K562 (cell line): ENCODE measurements around the gene BOLA3. TPM values are rescaled to one million over a fixed set of nuclear protein-coding genes. Genes with fewer than 3 reads are reported as not detected.
A peak's percentile ranks its signal among the peaks of the same experiment; 100 is the strongest.

ENCODE experiments used
- ATAC-seq: fragments of 200-7000 bp; cut with Tn5 transposase; 3 replicates; pipeline ENCODE4 v1.9.1; 2020; ENCODE audit warnings: moderate library complexity
- Bru-seq: library from RNA; stranded (reverse); fragments of 400-500 nt; gene quantifications from one replicate; lab custom pipeline; 2021; lab: Mats Ljungman, UMichigan
- BruChase-seq, 2 experiments: library from RNA; stranded (reverse); fragments of 400-500 nt; gene quantifications; one replicate each; lab custom pipeline; 2021; lab: Mats Ljungman, UMichigan
- BruUV-seq: library from RNA; stranded (reverse); fragments of 400-500 nt; replicated peaks from 2 replicates; lab custom pipeline; 2021; lab: Mats Ljungman, UMichigan
- CTCF ChIA-PET: fragments of 300-600 bp; formaldehyde crosslinking; extraction: SDS; loops from one replicate; lab custom pipeline; 2021; ENCODE audit warnings: low intra/inter-chr PET ratio; lab: Yijun Ruan, JAX
- POLR2A ChIA-PET: fragments of 300-600, 350-650 bp; sonication (Branson Sonifier 250); formaldehyde crosslinking; extraction: SDS; loops from one replicate; lab custom pipeline; 2021; ENCODE audit warnings: antibody characterized with exemption, inconsistent platforms; lab: Yijun Ruan, JAX
- DNase-seq, 4 experiments: peaks; one replicate each; pipeline versions ENCODE4 v3.0.0 to v3.0.0-alpha.2; 2011 to 2018; ENCODE audit warnings: low spot score in 3 of 4, mixed read lengths in 3 of 4; ENCODE audit errors: extremely low read depth in 1 of 4
- FAIRE-seq: peaks from 2 replicates; lab custom pipeline; 2011; peaks lifted over from hg19 to GRCh38; lab: Jason Lieb, UNC
- H2AFZ ChIP-seq: 2 replicates; pipeline ENCODE4 v1.6.0; 2011; ENCODE audit warnings: low read depth, low read length, control low read depth, inconsistent platforms
- H3K27ac ChIP-seq: fragments of 200-600 bp; 3 replicates; pipeline ENCODE4 v1.8.0; 2011; ENCODE audit warnings: low read depth, mild to moderate bottlenecking, control low read depth, inconsistent platforms, low read length, moderate library complexity, mixed read lengths; ENCODE audit errors: extremely low read depth
- H3K27me3 ChIP-seq, 2 experiments: fragments of 300-600 bp in 1 of 2; 2 replicates in 1 of 2; 3 replicates in 1 of 2; pipeline versions ENCODE4 v1.6.0 to v1.8.0; 2011; ENCODE audit warnings: inconsistent platforms in 2 of 2, low read length in 2 of 2, mild to moderate bottlenecking in 1 of 2, mixed read lengths in 1 of 2, moderate library complexity in 1 of 2; ENCODE audit not compliant: control insufficient read depth in 2 of 2, insufficient read depth in 2 of 2
- H3K36me3 ChIP-seq: fragments of 300-600 bp; 3 replicates; pipeline ENCODE4 v1.8.0; 2011; ENCODE audit warnings: mild to moderate bottlenecking, low read length, inconsistent platforms; ENCODE audit not compliant: control insufficient read depth, insufficient read depth
- H3K4me1 ChIP-seq, 2 experiments: fragments of 200-600 bp in 1 of 2; replicated peaks in 1 of 2; 2 replicates in 1 of 2; 3 replicates in 1 of 2; pipeline versions ENCODE4 v1.5.1 to v1.8.0; 2011; ENCODE audit warnings: inconsistent platforms in 2 of 2, low read length in 2 of 2, mild to moderate bottlenecking in 1 of 2, mixed read lengths in 1 of 2, moderate library complexity in 1 of 2; ENCODE audit not compliant: control insufficient read depth in 2 of 2, insufficient read depth in 2 of 2
- H3K4me2 ChIP-seq: 2 replicates; pipeline ENCODE4 v1.6.1; 2011; ENCODE audit warnings: low read length, control low read depth, inconsistent platforms, mixed read lengths; ENCODE audit not compliant: insufficient read depth
- H3K4me3 ChIP-seq: fragments of 200-600 bp; sonication (generic), shearing (Covaris generic); 2 replicates; pipeline ENCODE4 v1.5.1; 2016; ENCODE audit warnings: control low read depth, inconsistent platforms
- H3K79me2 ChIP-seq: fragments of 200-600 bp; 3 replicates; pipeline ENCODE4 v1.8.0; 2011; ENCODE audit warnings: low read length, inconsistent platforms; ENCODE audit not compliant: control insufficient read depth, insufficient read depth
- H3K9ac ChIP-seq, 2 experiments: 2 replicates each; pipeline versions ENCODE4 v1.6.0 to v1.6.1; 2011; ENCODE audit warnings: low read depth in 2 of 2, low read length in 2 of 2, control low read depth in 1 of 2, inconsistent platforms in 1 of 2, mild to moderate bottlenecking in 1 of 2, mixed read lengths in 1 of 2; ENCODE audit not compliant: insufficient read depth in 1 of 2
- H3K9me1 ChIP-seq: one replicate; pipeline ENCODE4 v1.6.0; 2011; ENCODE audit warnings: inconsistent platforms, mild to moderate bottlenecking, low read length, moderate library complexity; ENCODE audit not compliant: control insufficient read depth, insufficient read depth
- H3K9me3 ChIP-seq: replicated peaks from 2 replicates; pipeline ENCODE4 v1.5.1; 2011; ENCODE audit warnings: low read depth, low read length, inconsistent platforms; ENCODE audit not compliant: control insufficient read depth, insufficient read depth
- H4K20me1 ChIP-seq: replicated peaks from 2 replicates; pipeline ENCODE4 v1.6.1; 2011; ENCODE audit warnings: low read length, inconsistent platforms, mixed read lengths; ENCODE audit not compliant: control insufficient read depth, insufficient read depth
- EHMT2 ChIP-seq: fragments of 450-650 bp; IDR thresholded peaks from 2 replicates; pipeline ENCODE4 v1.6.1; 2018; ENCODE audit warnings: antibody characterized with exemption
- MTF1 ChIP-seq: fragments of 250-450 bp; sonication (Bioruptor Pico); IDR thresholded peaks from 2 replicates; pipeline ENCODE4 v1.9.0; 2021; ENCODE audit warnings: moderate library complexity, mild to moderate bottlenecking, inconsistent platforms, borderline replicate concordance
- WGBS: fragments of 100-300 bp; shearing (Covaris generic); methylation state at CpG from one replicate; pipeline ENCODE4 v1.1.6; 2016; ENCODE audit warnings: low coverage, mixed read lengths; ENCODE audit not compliant: insufficient coverage; ENCODE audit errors: missing lambda C conversion rate; 5-methylcytosine and 5-hydroxymethylcytosine counted together
- in situ Hi-C: fragments of 300-500 bp; cut with MboI; formaldehyde crosslinking; loops from 4 replicates; pipeline ENCODE4 v1.15.0; 2018; ENCODE audit warnings: inconsistent platforms, mixed read lengths
- intact Hi-C: fragments of 100-400 bp; cut with micrococcal nuclease; formaldehyde crosslinking; loops from 2 replicates; pipeline ENCODE4 v1.14.2; 2022
- long read RNA-seq, 3 experiments: library from polyadenylated mRNA in 2 of 3; library from RNA in 1 of 3; unstranded in 2 of 3; stranded (forward) in 1 of 3; transcript quantifications; one replicate each; pipeline ENCODE4 v2.0.0, GENCODE V29; 2019 to 2022
- polyA minus RNA-seq, 3 experiments: library from RNA; depleted of rRNA, polyadenylated mRNA; stranded (reverse); fragments of >200 nt; gene quantifications; 2 replicates each; pipeline ENCODE4 v1.2.3, GENCODE V29; 2011
- polyA plus RNA-seq, 8 experiments: library from polyadenylated mRNA; depleted of rRNA in 4 of 8; stranded (reverse) in 5 of 8; unstranded in 3 of 8; fragments of >200 nt; fragmentation: Nextera tagmentation in 2 of 8; fragmentation: Illumina TruSeq in 1 of 8; extraction: Ambion mirVana in 2 of 8; extraction: Trizol in 1 of 8; gene quantifications; 2 replicates each; pipeline versions ENCODE4 v1.2.1 to v1.2.3, GENCODE V29; 2011 to 2014; ENCODE audit warnings: inconsistent platforms in 1 of 8, missing spikeins in 1 of 8
- total RNA-seq, 7 experiments: library from RNA; depleted of rRNA in 6 of 7; stranded (reverse); fragments of >200 nt in 6 of 7; fragmentation: Illumina TruSeq in 2 of 7; extraction: Trizol in 2 of 7; gene quantifications; 2 replicates each; pipeline versions ENCODE4 v1.2.1 to v1.2.3, GENCODE V29; 2011 to 2021; ENCODE audit warnings: low replicate concordance in 1 of 7
- TF ChIP-seq, protein P1 (sequence below): sonication (generic); formaldehyde crosslinking; IDR thresholded peaks from 2 replicates; pipeline ENCODE4 v1.8.0; 2023; ENCODE audit warnings: mild to moderate bottlenecking, missing genetic modification reagents
- TF ChIP-seq, protein P2 (sequence below): sonication (generic); formaldehyde crosslinking; IDR thresholded peaks from 2 replicates; pipeline ENCODE4 v1.5.0; 2020; ENCODE audit warnings: missing genetic modification reagents
- TF ChIP-seq, protein P3 (sequence below): sonication (generic); formaldehyde crosslinking; IDR thresholded peaks from 2 replicates; pipeline ENCODE4 v1.8.0; 2022; ENCODE audit warnings: missing genetic modification reagents, mild to moderate bottlenecking, borderline replicate concordance

BOLA3 gene, protein sequence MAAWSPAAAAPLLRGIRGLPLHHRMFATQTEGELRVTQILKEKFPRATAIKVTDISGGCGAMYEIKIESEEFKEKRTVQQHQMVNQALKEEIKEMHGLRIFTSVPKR
- 14.4 and 23.0 TPM in 2 replicates for total RNA-seq (2011; cell fraction: chromatin; rRNA removed; ENCODE audit: low replicate concordance)
- total RNA-seq (2011; cell fraction: nucleolus; rRNA removed): 18.7 and 26.0 TPM in 2 replicates
- 32.8 and 60.1 TPM in 2 replicates for total RNA-seq (2011; cell fraction: nucleoplasm; rRNA removed)
- 219 and 255 TPM in 2 replicates for total RNA-seq (2014; rRNA removed)
- 149 and 159 TPM in 2 replicates for total RNA-seq (2014; rRNA removed; fragmentation: Illumina TruSeq; extraction: Trizol)
- total RNA-seq (2015; rRNA removed; fragmentation: Illumina TruSeq; extraction: Trizol): 205 and 206 TPM in 2 replicates
- total RNA-seq (2021): 164 and 214 TPM in 2 replicates
- 105 and 175 TPM in 2 replicates for polyA plus RNA-seq (2011; rRNA removed)
- polyA plus RNA-seq (2011; cell fraction: cytosol; rRNA removed): 82.7 and 104 TPM in 2 replicates
- polyA plus RNA-seq (2011; cell fraction: nucleus; rRNA removed): 23.7 and 24.3 TPM in 2 replicates
- 92.8 and 261 TPM in 2 replicates for polyA plus RNA-seq (2012)
- polyA plus RNA-seq (2014; fragmentation: Illumina TruSeq; extraction: Trizol): 280 and 324 TPM in 2 replicates
- 100 to 1,000 TPM; 328 to 385 TPM for polyA plus RNA-seq (2014; fragmentation: Nextera tagmentation; extraction: Ambion mirVana)
- 352 and 619 TPM in 2 replicates for polyA plus RNA-seq (2014; rRNA removed)
- polyA minus RNA-seq (2011; rRNA and poly(A)+ RNA removed): 19.9 and 35.3 TPM in 2 replicates
- polyA minus RNA-seq (2011; cell fraction: cytosol; rRNA and poly(A)+ RNA removed): 13.4 and 28.6 TPM in 2 replicates
- polyA minus RNA-seq (2011; cell fraction: nucleus; rRNA and poly(A)+ RNA removed): 10.4 and 12.7 TPM in 2 replicates
- percentile 81 among the genes with signal in this experiment for Bru-seq, nascent RNA
- BruChase-seq, experiment 1, labeled RNA remaining after a 2-hour chase: percentile 68 among the genes with signal in this experiment
- BruChase-seq, experiment 2, labeled RNA remaining after a 6-hour chase: percentile 65 among the genes with signal in this experiment
- long read RNA-seq, experiment 1, transcript BOLA3-201 (3 exons, 444 nt): minor isoform, 95 of 528 reads
- long read RNA-seq, experiment 1, transcript BOLA3-204 (3 exons, 667 nt): minor isoform, 88 of 528 reads
- long read RNA-seq, experiment 1, transcript BOLA3-205 (2 exons, 2,982 nt): minor isoform, 96 of 528 reads
- long read RNA-seq, experiment 1, transcript BOLA3-202 (4 exons, 639 nt): major isoform, 215 of 528 reads
- long read RNA-seq, experiment 1, partial matches to known transcripts: 24 of 528 reads
- long read RNA-seq, experiment 1, other reads (novel, unspliced or antisense): 10 of 528 reads
- long read RNA-seq, experiment 2, transcript BOLA3-201 (3 exons, 444 nt): minor isoform, 44 of 139 reads
- long read RNA-seq, experiment 2, transcript BOLA3-202 (4 exons, 639 nt): major isoform, 86 of 139 reads
- long read RNA-seq, experiment 2, partial matches to known transcripts: 6 of 139 reads
- long read RNA-seq, experiment 2, other reads (novel, unspliced or antisense): 2 of 139 reads
- long read RNA-seq, experiment 3, transcript BOLA3-202 (4 exons, 639 nt): major isoform, 92 of 145 reads
- long read RNA-seq, experiment 3, transcript BOLA3-201 (3 exons, 444 nt): minor isoform, 50 of 145 reads
- long read RNA-seq, experiment 3, partial matches to known transcripts: 0 of 145 reads
- long read RNA-seq, experiment 3, other reads (novel, unspliced or antisense): 2 of 145 reads

DNA sequence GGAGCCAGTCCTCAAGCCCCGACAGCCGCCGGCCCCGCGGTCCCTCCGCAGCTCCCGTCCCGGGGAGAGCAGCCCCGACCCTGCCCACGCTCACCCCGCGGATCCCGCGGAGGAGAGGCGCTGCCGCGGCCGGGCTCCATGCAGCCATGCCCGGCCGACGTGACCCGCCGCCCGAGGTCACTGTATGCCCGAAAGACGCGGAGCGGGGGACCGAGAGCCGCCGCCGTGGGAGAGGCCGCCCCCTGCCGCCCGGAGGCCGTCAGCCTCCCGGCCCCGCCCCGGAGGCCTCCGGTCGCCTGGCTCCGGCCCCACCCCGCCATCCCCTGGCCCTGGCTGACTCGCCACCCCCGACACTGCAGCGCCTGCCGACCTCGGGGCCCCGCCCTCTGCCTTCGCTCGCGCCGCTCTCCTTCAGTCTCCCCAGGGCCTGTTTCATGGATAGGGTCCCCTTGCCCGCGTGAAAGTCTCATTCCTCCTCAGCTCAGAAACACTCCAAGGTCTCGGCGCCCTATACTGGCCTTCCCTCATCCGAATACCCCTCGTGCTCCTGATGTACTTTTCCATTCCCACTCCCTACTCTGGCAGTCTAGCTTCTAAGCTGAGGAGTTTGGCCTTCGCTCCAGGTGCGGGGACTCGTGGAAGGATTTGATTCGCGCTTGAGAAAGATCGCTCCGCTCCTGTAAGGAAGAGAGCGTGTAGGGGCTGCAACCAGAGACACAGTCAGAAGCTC lies at the start of gene BOLA3:
Gene BOLA3 (minus strand): TSS at position 186 of the 730 bp plus-strand sequence. CDS start 38 bp downstream, at position 148.
- DNase-seq (peak; percentile 94 to 97 (median 97)), ATAC-seq (peak; percentile 94), FAIRE-seq (peak; percentile 74)
- H3K4me2 ChIP-seq: peak within 1 kb of the TSS; percentile 96
- peaks cover 31 to 36% of the 10 kb centered on the region in 2 experiments for H3K4me1 ChIP-seq
- H2AFZ ChIP-seq: peak within 1 kb of the TSS; percentile 90
- no peaks in the 10 kb centered on the region for H3K9me3 ChIP-seq
- H3K9me1 ChIP-seq: no peaks in the 10 kb centered on the region
- BruUV-seq: no TSS peak
- in situ Hi-C loops: no loop called here
- H3K79me2 ChIP-seq: peaks cover 67% of the 10 kb centered on the region
- H4K20me1 ChIP-seq: no peaks in the 10 kb centered on the region
- H3K4me3 ChIP-seq: peak within 1 kb of the TSS; percentile 64
- ChIA-PET POLR2A (interaction anchor here (0.7 to 7.8 kb wide), 20 partner anchors 9 to 468 kb away, joined by 3 to 56 read pairs (median 4); partner anchors contain the start of genes MOB1A and MTHFD2), CTCF (interaction anchor here (0.6 to 0.7 kb wide), 3 partner anchors 27 to 222 kb away, joined by 3 to 5 read pairs (median 4); no protein-coding TSS in a partner anchor)
- peaks cover 59% of the 10 kb centered on the region for H3K36me3 ChIP-seq
- WGBS: under 1% methylated on average over 32 of the region's 67 CpGs
- peak within 1 kb of the TSS; percentile 80 for H3K27ac ChIP-seq
- no peaks in the 10 kb centered on the region for H3K27me3 ChIP-seq
- H3K9ac ChIP-seq: peak within 1 kb of the TSS; percentile 89 to 98
- intact Hi-C loops: loop anchor here (2.0 to 10.0 kb wide), 4 partner anchors 51 to 463 kb away; partner anchors contain the start of genes DGUOK, MTHFD2 and STAMBP
- TF ChIP-seq, protein P1, sequence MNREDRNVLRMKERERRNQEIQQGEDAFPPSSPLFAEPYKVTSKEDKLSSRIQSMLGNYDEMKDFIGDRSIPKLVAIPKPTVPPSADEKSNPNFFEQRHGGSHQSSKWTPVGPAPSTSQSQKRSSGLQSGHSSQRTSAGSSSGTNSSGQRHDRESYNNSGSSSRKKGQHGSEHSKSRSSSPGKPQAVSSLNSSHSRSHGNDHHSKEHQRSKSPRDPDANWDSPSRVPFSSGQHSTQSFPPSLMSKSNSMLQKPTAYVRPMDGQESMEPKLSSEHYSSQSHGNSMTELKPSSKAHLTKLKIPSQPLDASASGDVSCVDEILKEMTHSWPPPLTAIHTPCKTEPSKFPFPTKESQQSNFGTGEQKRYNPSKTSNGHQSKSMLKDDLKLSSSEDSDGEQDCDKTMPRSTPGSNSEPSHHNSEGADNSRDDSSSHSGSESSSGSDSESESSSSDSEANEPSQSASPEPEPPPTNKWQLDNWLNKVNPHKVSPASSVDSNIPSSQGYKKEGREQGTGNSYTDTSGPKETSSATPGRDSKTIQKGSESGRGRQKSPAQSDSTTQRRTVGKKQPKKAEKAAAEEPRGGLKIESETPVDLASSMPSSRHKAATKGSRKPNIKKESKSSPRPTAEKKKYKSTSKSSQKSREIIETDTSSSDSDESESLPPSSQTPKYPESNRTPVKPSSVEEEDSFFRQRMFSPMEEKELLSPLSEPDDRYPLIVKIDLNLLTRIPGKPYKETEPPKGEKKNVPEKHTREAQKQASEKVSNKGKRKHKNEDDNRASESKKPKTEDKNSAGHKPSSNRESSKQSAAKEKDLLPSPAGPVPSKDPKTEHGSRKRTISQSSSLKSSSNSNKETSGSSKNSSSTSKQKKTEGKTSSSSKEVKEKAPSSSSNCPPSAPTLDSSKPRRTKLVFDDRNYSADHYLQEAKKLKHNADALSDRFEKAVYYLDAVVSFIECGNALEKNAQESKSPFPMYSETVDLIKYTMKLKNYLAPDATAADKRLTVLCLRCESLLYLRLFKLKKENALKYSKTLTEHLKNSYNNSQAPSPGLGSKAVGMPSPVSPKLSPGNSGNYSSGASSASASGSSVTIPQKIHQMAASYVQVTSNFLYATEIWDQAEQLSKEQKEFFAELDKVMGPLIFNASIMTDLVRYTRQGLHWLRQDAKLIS (CRISPR knock-in tag): no peak
- TF ChIP-seq, protein P2, sequence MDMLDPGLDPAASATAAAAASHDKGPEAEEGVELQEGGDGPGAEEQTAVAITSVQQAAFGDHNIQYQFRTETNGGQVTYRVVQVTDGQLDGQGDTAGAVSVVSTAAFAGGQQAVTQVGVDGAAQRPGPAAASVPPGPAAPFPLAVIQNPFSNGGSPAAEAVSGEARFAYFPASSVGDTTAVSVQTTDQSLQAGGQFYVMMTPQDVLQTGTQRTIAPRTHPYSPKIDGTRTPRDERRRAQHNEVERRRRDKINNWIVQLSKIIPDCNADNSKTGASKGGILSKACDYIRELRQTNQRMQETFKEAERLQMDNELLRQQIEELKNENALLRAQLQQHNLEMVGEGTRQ (CRISPR knock-in tag): no peak
- TF ChIP-seq EHMT2 (no peak), MTF1 (no peak)
- TF ChIP-seq, protein P3, sequence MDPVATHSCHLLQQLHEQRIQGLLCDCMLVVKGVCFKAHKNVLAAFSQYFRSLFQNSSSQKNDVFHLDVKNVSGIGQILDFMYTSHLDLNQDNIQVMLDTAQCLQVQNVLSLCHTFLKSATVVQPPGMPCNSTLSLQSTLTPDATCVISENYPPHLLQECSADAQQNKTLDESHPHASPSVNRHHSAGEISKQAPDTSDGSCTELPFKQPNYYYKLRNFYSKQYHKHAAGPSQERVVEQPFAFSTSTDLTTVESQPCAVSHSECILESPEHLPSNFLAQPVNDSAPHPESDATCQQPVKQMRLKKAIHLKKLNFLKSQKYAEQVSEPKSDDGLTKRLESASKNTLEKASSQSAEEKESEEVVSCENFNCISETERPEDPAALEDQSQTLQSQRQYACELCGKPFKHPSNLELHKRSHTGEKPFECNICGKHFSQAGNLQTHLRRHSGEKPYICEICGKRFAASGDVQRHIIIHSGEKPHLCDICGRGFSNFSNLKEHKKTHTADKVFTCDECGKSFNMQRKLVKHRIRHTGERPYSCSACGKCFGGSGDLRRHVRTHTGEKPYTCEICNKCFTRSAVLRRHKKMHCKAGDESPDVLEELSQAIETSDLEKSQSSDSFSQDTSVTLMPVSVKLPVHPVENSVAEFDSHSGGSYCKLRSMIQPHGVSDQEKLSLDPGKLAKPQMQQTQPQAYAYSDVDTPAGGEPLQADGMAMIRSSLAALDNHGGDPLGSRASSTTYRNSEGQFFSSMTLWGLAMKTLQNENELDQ: no peak
